ENCODE measurements around the gene CASZ1.

GRCh38 chr1:10736634-10737586, 59.5 kb downstream of the CASZ1 start:
- TF ChIP-seq POLR2A (IDR thresholded peaks at IDR 0.05) (peak in 1 of 4 donors; percentile 9), CTCF (IDR thresholded peaks at IDR 0.05) (no peak), EP300 (IDR thresholded peaks at IDR 0.05) (peak in 1 of 4 donors; percentile 57), POLR2AphosphoS5 (IDR thresholded peaks at IDR 0.05) (peak in 1 of 2 donors; percentile 29)
